Raji (cell line): ENCODE measurements around the gene QSOX2.

Source experiments
- POLR2A ChIP-seq: IDR thresholded peaks from 2 replicates; pipeline ENCODE4 v1.6.1; 2011; ENCODE audit warnings: low read depth, low read length, control low read depth; ENCODE audit not compliant: insufficient read depth

The QSOX2 gene

GRCh38 chr9:136179761-136180160, 65.9 kb downstream of the QSOX2 start:
- TF ChIP-seq POLR2A = no peak

DNA sequence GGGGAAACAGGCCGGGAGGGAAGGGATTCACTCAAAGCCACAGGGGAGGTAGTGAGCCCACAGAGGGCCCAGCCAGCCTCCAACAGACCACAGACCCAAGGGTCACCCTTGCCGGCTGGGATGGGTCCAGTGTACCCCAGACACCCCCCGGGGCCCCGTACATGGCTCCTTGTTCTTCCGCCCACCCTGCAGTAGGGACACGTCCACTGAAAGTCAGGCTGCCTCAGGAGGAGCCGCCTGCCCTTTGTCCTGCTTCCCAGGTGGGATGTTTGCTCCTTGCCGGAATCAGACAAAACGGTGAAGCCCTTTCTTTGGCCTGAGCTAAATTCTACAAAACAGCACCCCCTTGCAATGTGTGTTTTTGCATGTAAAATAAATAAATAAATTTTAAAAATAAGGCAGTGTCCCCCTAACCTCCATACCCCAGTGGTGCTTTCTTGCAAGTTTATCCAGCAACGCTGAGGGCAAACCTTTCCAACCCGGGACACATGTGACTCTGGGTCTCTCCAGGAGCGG, 66.5 kb downstream of the QSOX2 start:
- no peak for TF ChIP-seq POLR2A

GRCh38 chr9:136178773-136179075, 66.9 kb downstream of the QSOX2 start:
- no peak for TF ChIP-seq POLR2A

GRCh38 chr9:136178061-136178772, 67.4 kb downstream of the QSOX2 start:
- TF ChIP-seq POLR2A = no peak

- TF ChIP-seq POLR2A = no peak
Observed at GRCh38 chr9:136177224-136177623, 68.4 kb downstream of the QSOX2 start.

DNA sequence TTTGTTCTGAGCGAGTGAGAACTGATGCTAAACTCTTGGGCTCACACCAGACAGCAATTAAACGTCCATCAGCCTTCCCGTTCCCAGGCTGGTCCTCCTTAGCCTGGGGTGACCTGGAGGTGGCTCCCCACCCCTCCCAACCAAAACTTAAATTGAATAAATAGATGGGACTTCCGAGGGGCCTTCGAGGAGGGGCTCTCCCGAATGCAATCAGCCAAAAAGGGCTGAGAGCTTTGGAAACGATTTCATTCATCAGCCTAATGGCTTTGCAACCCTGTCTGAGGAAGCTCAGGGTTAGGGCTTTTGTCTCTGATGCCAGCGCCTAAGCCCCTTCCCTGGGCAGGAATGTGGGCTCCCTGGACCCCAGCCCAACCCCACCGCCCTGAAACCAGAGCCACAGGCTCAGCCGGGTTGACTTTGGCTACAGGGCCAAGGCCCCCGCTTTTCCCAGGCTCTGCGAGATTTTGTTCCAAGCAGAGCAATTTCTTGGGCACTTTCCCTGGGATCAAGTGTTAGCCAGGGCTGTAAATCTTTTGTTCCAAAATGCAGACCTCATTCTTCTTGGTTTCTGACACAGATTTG, 69.9 kb downstream of the QSOX2 start:
- no peak for TF ChIP-seq POLR2A

DNA sequence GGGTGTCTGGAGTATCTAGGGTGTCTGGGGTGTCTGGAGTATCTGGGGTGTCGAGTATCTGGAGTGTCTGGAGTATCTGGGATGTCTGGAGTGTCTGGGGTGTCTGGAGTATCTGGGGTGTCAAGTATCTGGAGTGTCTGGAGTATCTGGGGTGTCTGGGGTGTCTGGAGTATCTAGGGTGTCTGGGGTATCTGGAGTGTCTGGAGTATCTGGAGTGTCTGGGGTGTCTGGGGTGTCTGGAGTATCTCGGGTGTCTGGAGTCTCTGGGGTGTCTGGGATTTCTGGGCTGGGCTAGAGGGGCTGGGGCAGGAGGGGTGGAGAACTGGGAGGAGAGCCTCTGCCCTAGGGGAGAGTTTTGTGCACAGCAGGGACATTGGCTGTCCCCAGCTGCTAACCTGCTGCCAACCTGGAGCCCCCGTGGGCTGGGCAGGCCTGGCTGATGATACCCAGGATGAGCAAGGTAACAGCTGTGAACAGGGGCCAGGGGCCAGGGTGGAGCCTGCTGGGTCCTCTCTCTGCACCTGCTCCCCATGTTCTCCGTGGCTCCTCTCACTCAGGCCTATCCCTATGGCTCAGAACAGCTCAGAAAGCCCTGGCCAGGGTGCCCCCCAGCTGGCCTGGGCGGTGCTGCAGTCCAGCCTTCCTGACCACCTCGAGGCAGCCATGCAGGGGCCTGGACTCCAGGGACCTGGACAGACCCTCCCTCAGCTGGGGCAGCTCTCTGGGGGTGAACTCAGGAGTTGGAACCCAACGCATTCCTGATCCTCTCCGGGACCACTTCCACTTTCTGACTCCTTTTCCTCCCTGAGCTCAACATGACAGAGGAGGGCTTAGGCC, 70.6 kb downstream of the QSOX2 start:
- TF ChIP-seq POLR2A = no peak

DNA sequence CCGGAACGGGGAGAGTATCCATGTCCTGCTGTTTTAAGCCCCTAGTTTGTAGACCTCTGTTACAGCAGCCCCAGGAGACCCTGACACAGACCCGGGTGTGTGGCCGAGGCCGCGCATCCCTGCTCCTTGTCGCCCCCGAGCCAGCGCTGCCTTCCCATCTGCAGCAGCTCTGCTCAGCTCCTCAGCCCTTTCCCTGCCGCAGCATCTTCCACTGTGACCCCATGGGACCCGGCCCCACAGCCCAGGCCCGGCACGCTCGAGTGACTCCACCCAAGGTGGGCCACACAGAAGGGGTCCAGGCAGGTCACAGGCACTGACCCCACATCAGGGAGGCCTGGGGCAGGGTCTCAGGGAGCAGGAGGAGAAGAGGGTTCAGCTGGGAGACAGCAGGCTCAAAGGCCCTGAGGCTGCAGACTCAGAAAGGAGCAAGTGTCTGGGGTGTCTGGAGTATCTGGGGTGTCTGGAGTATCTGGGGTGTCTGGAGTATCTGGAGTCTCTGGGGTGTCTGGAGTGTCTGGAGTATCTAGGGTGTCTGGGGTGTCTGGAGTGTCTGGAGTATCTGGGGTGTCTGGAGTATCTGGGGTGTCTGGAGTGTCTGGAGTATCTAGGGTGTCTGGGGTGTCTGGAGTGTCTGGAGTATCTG, 71.8 kb downstream of the QSOX2 start:
- no peak for TF ChIP-seq POLR2A

DNA sequence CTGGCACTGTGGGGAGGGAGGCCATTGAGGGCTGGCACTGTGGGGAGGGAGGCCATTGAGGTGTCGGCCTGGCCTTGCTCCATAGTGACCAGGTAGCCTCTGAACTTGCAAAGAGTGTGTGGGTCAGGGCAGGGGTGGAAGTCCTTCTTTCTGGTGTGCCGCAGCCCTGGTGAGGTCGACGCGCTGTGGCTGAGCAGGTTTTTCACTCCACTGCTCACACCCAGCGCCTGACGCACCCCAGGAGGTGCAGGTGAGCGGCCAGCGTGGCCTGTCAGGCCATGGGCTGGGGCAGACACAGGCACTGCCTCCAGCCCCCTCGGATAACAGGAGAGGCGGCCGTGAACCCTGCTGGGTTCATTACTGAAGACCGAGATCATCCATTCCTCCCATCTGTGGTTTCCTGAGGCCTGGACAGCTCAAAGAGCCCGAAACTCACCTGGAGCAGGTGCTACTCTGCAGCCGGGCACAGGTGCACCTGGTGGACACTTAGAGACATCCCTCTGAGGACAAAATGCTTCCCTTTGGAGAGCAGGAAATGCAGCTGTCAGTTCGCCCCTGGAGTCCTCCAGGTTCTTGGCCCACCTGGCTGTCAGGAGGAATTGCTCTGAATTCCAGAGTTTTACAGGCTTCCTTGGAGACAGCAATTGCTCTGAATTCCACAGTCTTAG, 73.1 kb downstream of the QSOX2 start:
- no peak for TF ChIP-seq POLR2A

DNA sequence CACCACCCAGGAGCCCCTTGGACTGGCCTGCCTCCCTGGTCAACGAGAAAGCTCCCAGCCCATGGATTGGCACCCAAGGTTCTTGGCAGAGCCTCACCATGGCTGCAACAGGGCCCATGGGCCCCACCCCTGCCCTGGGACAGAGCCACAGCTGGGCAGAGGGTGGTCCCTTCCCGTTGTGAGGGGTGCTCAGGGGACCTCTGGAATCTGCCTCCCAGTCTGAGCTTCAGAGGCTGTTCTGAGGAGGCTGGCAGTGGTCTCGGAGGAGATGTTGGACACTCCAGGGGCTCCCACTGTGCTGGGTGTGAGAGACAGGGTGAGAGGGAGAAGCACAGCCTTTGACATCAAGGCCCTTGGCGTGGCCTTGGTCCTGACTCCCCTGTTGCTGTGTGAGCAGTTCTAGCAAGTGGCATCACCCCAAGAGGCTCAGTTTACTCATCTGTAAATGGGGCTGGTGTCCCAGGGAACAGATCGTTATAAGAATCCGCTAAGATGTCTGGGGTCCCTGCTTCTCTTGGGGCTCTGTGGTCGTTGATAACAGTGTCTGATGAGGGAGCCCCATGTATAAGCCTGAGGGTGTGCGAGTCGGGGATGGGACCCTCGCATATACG, 73.7 kb downstream of the QSOX2 start:
- TF ChIP-seq POLR2A = no peak

DNA sequence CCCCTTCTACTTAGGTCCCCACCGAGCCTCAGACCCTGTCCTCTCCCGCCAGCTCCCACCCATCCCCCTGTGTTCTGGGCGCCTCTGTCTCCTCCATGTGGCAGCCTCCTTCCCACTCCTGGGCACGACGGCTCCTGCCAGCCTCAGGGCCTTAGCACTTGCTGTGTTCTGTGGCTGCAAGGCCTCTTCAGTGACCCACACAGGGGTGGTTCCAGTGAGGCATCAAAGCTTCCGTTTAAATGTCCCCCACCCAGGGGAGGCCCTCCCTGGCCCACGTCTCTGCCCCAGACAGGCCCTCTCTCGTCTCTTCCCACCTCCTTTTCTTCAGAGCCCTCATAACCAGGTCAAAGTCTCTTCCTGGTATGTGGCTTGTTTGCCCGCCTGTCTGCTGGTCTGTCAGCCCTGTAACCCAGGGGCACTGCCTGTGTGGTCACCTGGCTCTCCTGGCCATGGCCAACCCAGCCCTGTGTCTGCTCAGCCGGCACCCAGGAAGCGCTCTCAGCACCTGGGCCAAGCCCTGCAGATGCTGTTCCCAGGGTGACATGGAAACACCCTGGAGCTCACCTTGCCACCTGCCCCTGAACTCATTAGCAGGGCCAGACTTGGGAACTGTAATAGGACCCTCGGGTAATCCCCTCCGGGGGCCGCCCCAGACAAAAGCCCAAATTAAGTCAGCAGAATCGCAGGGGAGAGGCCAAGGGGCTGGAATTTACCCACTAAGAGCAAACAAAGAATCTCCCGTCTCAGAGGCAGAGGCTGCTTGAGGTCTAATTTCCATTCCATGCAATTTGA, 74.4 kb downstream of the QSOX2 start:
- no peak for TF ChIP-seq POLR2A

GRCh38 chr9:136170006-136170901, 75.4 kb downstream of the QSOX2 start:
- TF ChIP-seq POLR2A = no peak

- TF ChIP-seq POLR2A = no peak
Observed at GRCh38 chr9:136169495-136169894, 76.1 kb downstream of the QSOX2 start.
